ENCODE data around the gene ADAD2.

The ADAD2 gene

DNA sequence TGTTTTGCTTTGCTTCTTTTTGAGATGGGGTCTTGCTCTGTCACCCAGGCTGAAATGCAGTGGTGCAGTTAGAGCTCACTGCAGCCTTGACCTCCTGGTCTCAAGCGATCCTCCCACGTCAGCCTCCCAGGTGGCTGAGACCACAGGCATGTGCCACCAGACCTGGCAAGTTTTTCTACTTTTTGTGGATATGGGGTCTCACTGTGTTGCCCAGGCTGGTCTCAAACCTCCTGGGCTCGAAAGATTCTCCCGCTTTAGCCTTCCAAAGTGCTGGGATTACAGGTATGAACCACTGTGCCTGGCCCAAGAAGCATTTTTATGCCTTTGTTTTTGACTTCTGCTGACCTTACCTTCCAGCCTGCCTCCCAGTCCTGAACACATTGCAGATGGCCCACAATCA lies 35.7 kb upstream of the ADAD2 start:
- no peak for TF ChIP-seq ZFX (IDR thresholded peaks at IDR 0.05; ENCODE audit: borderline replicate concordance)
- TF ChIP-seq, protein P1, sequence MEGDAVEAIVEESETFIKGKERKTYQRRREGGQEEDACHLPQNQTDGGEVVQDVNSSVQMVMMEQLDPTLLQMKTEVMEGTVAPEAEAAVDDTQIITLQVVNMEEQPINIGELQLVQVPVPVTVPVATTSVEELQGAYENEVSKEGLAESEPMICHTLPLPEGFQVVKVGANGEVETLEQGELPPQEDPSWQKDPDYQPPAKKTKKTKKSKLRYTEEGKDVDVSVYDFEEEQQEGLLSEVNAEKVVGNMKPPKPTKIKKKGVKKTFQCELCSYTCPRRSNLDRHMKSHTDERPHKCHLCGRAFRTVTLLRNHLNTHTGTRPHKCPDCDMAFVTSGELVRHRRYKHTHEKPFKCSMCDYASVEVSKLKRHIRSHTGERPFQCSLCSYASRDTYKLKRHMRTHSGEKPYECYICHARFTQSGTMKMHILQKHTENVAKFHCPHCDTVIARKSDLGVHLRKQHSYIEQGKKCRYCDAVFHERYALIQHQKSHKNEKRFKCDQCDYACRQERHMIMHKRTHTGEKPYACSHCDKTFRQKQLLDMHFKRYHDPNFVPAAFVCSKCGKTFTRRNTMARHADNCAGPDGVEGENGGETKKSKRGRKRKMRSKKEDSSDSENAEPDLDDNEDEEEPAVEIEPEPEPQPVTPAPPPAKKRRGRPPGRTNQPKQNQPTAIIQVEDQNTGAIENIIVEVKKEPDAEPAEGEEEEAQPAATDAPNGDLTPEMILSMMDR (IDR thresholded peaks at IDR 0.05) = no peak
- H3K27ac ChIP-seq = no peak overlapping the region

DNA sequence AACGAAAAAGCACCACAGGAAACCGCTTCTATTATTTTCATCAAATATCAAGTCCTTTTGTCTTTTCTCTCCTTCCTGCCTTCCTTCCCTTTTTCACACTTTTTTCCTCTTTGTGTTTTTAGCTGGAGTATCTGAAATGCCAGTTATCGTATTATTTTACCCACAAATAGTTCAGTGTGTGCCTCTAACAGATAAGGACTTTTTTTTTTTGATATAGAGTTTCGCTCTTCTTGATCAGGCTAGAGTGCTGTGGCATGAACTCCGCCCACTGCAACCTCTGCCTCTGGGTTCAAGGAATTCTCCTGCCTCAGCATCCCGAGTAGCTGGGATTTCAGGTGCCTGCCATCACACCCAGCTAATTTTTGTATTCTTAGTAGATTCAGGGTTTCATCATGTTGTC lies 35.2 kb upstream of the ADAD2 start:
- no peak for TF ChIP-seq ZFX (IDR thresholded peaks at IDR 0.05; ENCODE audit: borderline replicate concordance)
- TF ChIP-seq, protein P1 (IDR thresholded peaks at IDR 0.05) = no peak
- no peak overlapping the region for H3K27ac ChIP-seq

DNA sequence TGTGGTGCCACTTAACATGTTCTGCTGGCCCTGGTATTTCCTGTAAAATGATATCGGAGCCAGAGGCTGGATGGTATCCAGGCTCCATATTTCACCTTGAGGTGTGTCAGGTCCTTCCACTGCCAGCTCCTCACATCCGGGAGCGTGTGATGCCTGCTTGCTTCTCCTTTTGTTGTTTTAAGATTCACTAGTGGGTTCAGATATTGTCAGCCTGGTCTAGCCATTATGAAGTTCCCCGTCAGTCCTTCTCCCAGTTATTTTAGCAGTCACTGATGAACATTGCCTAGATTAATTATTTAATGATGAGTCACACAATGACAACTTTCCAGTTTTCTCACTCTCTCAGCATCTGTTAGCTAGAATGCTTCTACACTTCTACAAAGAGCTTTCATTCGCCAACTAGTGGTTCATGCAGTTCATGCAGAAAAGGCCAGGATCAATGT lies 34.6 kb upstream of the ADAD2 start:
- H3K27ac ChIP-seq = no peak overlapping the region
- TF ChIP-seq ZFX (IDR thresholded peaks at IDR 0.05; ENCODE audit: borderline replicate concordance) = no peak
- TF ChIP-seq, protein P1 (IDR thresholded peaks at IDR 0.05) = no peak

DNA sequence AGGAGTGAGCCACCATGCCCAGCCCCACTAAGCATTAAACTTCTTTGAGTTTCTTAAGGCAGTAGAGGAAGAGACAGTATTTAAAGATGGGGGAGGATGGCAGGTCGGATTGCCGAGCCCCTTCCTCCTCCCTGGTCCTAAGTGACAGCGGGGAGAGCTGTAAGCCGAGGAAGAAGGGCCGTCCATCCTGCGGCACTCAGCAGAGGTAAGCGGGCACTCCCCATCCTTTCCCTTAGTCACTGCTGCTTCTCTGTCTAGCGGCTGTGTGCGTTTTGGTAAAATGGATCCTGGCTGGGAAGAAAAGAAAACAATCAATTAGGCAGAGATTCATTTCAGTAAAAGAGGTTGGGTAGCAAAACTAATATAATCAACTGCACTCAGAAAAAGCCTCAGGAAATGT lies 31.9 kb upstream of the ADAD2 start:
- no peak overlapping the region for H3K27ac ChIP-seq
- TF ChIP-seq, protein P1 (IDR thresholded peaks at IDR 0.05) = no peak
- no peak for TF ChIP-seq ZFX (IDR thresholded peaks at IDR 0.05; ENCODE audit: borderline replicate concordance)

DNA sequence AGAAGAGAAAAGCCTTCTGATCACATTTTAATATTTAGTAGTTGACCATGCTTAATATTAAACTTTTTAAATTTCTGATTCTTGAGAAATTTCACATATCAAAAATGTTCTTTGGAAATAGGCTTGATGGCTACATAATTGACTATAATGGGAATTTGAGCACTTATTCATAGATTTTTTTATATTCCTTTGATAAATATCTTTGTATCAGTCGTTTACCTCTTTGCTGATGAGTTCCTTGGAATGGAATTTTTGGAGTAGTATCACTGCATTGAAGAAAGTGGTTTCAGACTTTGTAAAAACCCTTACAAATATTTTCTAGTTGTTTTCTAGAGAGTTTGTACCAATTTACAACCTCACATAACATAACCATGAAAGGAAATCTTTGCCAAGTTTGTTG lies 31.2 kb upstream of the ADAD2 start:
- TF ChIP-seq, protein P1 (IDR thresholded peaks at IDR 0.05) = no peak
- no peak for TF ChIP-seq ZFX (IDR thresholded peaks at IDR 0.05; ENCODE audit: borderline replicate concordance)
- no peak overlapping the region for H3K27ac ChIP-seq

DNA sequence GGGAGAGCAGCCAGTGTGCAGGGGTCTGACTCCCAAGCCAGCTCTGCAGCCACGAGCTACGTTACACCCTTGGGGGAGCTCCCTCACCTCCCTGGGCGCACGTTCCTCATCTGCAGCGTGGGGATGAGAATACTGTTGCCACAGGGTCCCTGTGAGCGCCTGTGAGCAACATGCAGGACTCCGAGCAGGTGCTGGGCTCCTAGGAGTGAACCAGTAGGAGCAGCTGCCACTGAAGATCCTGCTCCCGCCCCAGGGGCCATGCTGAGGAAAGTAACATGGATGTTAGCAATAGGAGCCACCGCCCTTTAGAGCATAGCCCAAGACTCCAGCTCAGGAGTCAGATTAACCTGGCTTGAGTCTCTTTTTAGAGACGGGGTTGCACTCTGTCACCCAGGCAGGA lies 29.9 kb upstream of the ADAD2 start:
- no peak overlapping the region for H3K27ac ChIP-seq
- no peak for TF ChIP-seq ZFX (IDR thresholded peaks at IDR 0.05; ENCODE audit: borderline replicate concordance)
- TF ChIP-seq, protein P1 (IDR thresholded peaks at IDR 0.05) = no peak

DNA sequence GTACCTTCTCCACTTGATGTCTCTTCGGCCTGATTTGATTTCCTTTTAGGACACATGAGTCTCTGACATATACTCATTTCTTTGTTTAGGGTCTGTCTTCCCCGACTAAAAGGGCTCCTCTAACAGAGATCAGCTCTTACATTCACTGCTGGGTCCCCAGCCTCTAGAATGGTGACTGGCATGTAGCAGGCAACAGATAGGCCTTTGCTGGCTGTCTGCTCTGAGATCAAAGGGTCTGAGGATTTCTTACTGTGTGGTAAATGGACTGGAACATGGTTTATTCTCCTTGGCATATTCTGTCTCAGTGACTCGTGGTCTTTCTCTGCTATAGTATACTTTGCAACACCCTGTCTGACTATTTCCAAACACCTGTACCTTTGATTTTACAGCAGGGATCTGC lies 29.2 kb upstream of the ADAD2 start:
- no peak overlapping the region for H3K27ac ChIP-seq
- no peak for TF ChIP-seq ZFX (IDR thresholded peaks at IDR 0.05; ENCODE audit: borderline replicate concordance)
- TF ChIP-seq, protein P1 (IDR thresholded peaks at IDR 0.05) = no peak

Measured in 22Rv1 (cell line).